Neuronal stem cell (in vitro differentiated cells): ENCODE data around the gene ANKDD1A.

ENCODE experiments used
- DNase-seq: peaks from one replicate; pipeline ENCODE4 v3.0.0-alpha.2; 2013; ENCODE audit warnings: low spot score
- H2AFZ ChIP-seq: one replicate; pipeline ENCODE4 v1.6.1; 2013; ENCODE audit warnings: mild to moderate bottlenecking, low read length, inconsistent platforms
- H2AK5ac ChIP-seq: 2 replicates; pipeline ENCODE4 v1.6.1; 2013; ENCODE audit warnings: low read depth, mild to moderate bottlenecking, inconsistent platforms, low read length, moderate library complexity, mixed read lengths
- H2BK120ac ChIP-seq: 2 replicates; pipeline ENCODE4 v1.6.1; 2013; ENCODE audit warnings: low read depth, mild to moderate bottlenecking, inconsistent platforms, low read length, moderate library complexity, mixed read lengths
- H2BK12ac ChIP-seq: one replicate; pipeline ENCODE4 v1.6.1; 2013; ENCODE audit warnings: low read length, inconsistent platforms
- H2BK15ac ChIP-seq: 2 replicates; pipeline ENCODE4 v1.6.1; 2013; ENCODE audit warnings: mild to moderate bottlenecking, low read length, inconsistent platforms, mixed read lengths
- H2BK5ac ChIP-seq: one replicate; pipeline ENCODE4 v1.6.1; 2013; ENCODE audit warnings: inconsistent platforms, mild to moderate bottlenecking, low read length, moderate library complexity
- H3K14ac ChIP-seq: one replicate; pipeline ENCODE4 v1.6.1; 2013; ENCODE audit warnings: low read length, inconsistent platforms
- H3K18ac ChIP-seq: 2 replicates; pipeline ENCODE4 v1.6.1; 2013; ENCODE audit warnings: low read length, inconsistent platforms
- H3K23ac ChIP-seq: 2 replicates; pipeline ENCODE4 v1.6.1; 2013; ENCODE audit warnings: low read depth, mild to moderate bottlenecking, mixed read lengths, low read length, inconsistent platforms; ENCODE audit not compliant: poor library complexity
- H3K27ac ChIP-seq: replicated peaks from 3 replicates; pipeline ENCODE4 v1.5.1; 2013; ENCODE audit warnings: low read length, inconsistent platforms
- H3K27me3 ChIP-seq, 3 experiments: 2 replicates each; pipeline ENCODE4 v1.6.1; 2013; ENCODE audit warnings: low read length in 3 of 3, mild to moderate bottlenecking in 2 of 3, inconsistent platforms in 1 of 3, low read depth in 1 of 3, mixed read lengths in 1 of 3, moderate library complexity in 1 of 3; ENCODE audit not compliant: control insufficient read depth in 3 of 3, insufficient read depth in 3 of 3
- H3K36me3 ChIP-seq, 2 donors: replicated peaks in 1 of 2; 2 replicates each; pipeline ENCODE4 v1.6.1; 2013; ENCODE audit warnings: low read length in 2 of 2; ENCODE audit not compliant: control insufficient read depth in 2 of 2, insufficient read depth in 2 of 2
- H3K4ac ChIP-seq: 2 replicates; pipeline ENCODE4 v1.6.1; 2013; ENCODE audit warnings: inconsistent platforms, mild to moderate bottlenecking, low read length, moderate library complexity
- H3K4me1 ChIP-seq, 2 donors: 1 replicate in 1 of 2; 2 replicates in 1 of 2; pipeline ENCODE4 v1.6.1; 2013; ENCODE audit warnings: low read length in 2 of 2, low read depth in 1 of 2; ENCODE audit not compliant: control insufficient read depth in 2 of 2, insufficient read depth in 1 of 2
- H3K4me2 ChIP-seq: one replicate; pipeline ENCODE4 v1.6.1; 2013; ENCODE audit warnings: mild to moderate bottlenecking, low read length, inconsistent platforms; ENCODE audit not compliant: insufficient read depth, poor library complexity, severe bottlenecking
- H3K4me3 ChIP-seq, 2 donors: 2 replicates each; pipeline ENCODE4 v1.5.1; 2013; ENCODE audit warnings: low read length in 2 of 2, mild to moderate bottlenecking in 2 of 2, inconsistent platforms in 1 of 2, moderate library complexity in 1 of 2
- H3K79me1 ChIP-seq: one replicate; pipeline ENCODE4 v1.6.1; 2013; ENCODE audit warnings: low read depth, mild to moderate bottlenecking, inconsistent platforms, low read length, moderate library complexity
- H3K9ac ChIP-seq: one replicate; pipeline ENCODE4 v1.6.1; 2013; ENCODE audit warnings: mild to moderate bottlenecking, low read depth, low read length, inconsistent platforms; ENCODE audit not compliant: poor library complexity
- H3K9me3 ChIP-seq, 2 donors: replicated peaks in 1 of 2; 2 replicates each; pipeline versions ENCODE3 to v1.6.1; 2013; ENCODE audit warnings: low read length in 2 of 2, mild to moderate bottlenecking in 2 of 2, inconsistent platforms in 1 of 2, low read depth in 1 of 2, mixed read lengths in 1 of 2, moderate library complexity in 1 of 2; ENCODE audit not compliant: control insufficient read depth in 2 of 2, insufficient read depth in 1 of 2
- H4K8ac ChIP-seq: one replicate; pipeline ENCODE4 v1.6.1; 2013; ENCODE audit warnings: low read depth, mild to moderate bottlenecking, inconsistent platforms, low read length, moderate library complexity
- H4K91ac ChIP-seq: one replicate; pipeline ENCODE4 v1.6.1; 2013; ENCODE audit warnings: low read length, low read depth, mild to moderate bottlenecking, inconsistent platforms; ENCODE audit not compliant: poor library complexity
- WGBS, 2 donors: extraction: QIAGEN DNeasy Blood & Tissue Kit; methylation state at CpG; one replicate each; pipeline ENCODE4 v1.1.7; 2013; ENCODE audit warnings: missing lambda C conversion rate in 2 of 2, mixed read lengths in 1 of 2; ENCODE audit not compliant: insufficient read length in 2 of 2, insufficient replicate concordance in 1 of 2; ENCODE audit errors: extremely low coverage in 2 of 2; 5-methylcytosine and 5-hydroxymethylcytosine counted together

ANKDD1A gene

DNA sequence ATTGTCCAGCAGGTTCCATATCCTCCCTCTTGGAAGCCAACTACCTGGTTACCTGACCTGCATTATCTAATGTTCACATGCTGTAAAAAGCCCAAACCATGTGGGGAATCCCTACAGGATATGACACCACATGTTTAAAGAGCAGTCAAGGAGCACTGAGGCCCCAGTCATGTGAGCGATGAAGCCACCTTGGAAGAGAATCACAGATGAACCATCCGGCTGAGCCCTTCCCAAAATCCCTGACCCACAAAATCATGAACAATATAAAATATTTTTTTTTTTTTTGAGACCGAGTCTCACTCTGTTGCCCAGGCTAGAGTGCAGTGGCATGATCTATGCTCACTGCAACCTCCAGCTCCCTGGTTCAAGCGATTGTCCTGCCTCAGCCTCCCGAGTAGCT is 10.6 kb upstream of the ANKDD1A start:
- Histone ChIP-seq H2BK5ac (no peak overlapping the region), H3K27me3 (no peaks in the 10 kb centered on the region), H2BK15ac (no peak overlapping the region), H3K4ac (no peak overlapping the region), H2AFZ (no peak overlapping the region), H3K27ac (no peak overlapping the region), H2AK5ac (no peak overlapping the region), H3K18ac (no peak overlapping the region), H3K79me1 (no peaks in the 10 kb centered on the region), H3K14ac (no peak overlapping the region), H2BK12ac (no peak overlapping the region), H3K36me3 (no peaks in the 10 kb centered on the region), H3K4me3 (no peak overlapping the region), H4K91ac (no peak overlapping the region), H3K4me2 (no peak overlapping the region), H3K9me3 (peaks cover 3 to 10% of the 10 kb centered on the region in 2 donors), H2BK120ac (no peak overlapping the region), H3K4me1 (peaks cover 0 to 3% of the 10 kb centered on the region in 2 donors), H3K23ac (no peak overlapping the region), H4K8ac (no peak overlapping the region), H3K9ac (no peak overlapping the region)
- no peak for DNase-seq
- no CpG with 5 or more reads among the region's 5 CpGs for WGBS, 2 donors

DNA sequence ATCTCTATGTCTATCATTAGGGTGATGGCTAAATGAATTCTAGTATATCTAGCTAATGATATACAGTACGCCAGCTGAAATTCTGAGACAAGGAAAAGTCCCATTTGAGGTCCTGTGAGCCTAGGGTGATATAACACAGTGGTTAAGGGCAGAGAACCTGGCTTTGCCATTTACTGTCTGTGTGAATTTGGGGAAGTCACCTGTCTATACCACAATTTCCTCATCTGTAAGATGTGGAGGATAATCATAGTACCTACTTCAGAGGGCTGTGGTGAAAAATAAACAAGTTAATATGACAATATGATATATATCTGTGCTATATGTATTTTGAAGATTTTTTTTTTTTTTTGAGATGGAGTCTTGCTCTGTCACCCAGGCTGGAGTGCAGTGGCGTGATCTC is 9.8 kb upstream of the ANKDD1A start:
- Histone ChIP-seq H3K9ac (no peak overlapping the region), H3K36me3 (no peaks in the 10 kb centered on the region), H3K4me1 (peaks cover 0 to 3% of the 10 kb centered on the region in 2 donors), H2AFZ (no peak overlapping the region), H2AK5ac (no peak overlapping the region), H4K8ac (no peak overlapping the region), H3K27ac (no peak overlapping the region), H3K4me3 (no peak overlapping the region), H3K18ac (no peak overlapping the region), H3K79me1 (no peaks in the 10 kb centered on the region), H3K4me2 (no peak overlapping the region), H3K27me3 (no peaks in the 10 kb centered on the region), H2BK120ac (no peak overlapping the region), H2BK5ac (no peak overlapping the region), H2BK15ac (no peak overlapping the region), H3K9me3 (peaks cover 10 to 15% of the 10 kb centered on the region in 2 donors), H3K4ac (no peak overlapping the region), H3K14ac (no peak overlapping the region), H3K23ac (no peak overlapping the region), H2BK12ac (no peak overlapping the region), H4K91ac (no peak overlapping the region)
- no peak for DNase-seq
- WGBS, 2 donors: no CpG with 5 or more reads among the region's 2 CpGs

DNA sequence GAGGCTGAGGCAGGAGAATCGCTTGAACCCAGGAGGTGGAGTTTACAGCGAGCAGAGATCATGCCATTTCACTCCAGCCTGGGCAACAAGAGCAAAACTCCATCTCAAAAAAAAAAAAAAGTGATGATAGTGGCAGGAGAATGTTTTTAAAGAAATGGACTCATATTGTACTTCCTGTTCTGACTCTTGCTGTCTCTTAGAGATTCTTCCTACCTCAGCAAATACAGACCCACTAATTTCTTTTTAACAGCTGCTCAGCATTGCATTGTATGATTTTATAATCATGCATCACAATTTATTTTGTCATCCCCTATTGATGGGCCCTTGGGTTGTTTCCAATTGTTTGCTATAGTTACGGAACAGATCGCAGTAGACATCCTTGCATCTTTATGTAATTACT is 8.8 kb upstream of the ANKDD1A start:
- peaks cover 11 to 17% of the 10 kb centered on the region in 2 donors for H3K9me3 ChIP-seq

DNA sequence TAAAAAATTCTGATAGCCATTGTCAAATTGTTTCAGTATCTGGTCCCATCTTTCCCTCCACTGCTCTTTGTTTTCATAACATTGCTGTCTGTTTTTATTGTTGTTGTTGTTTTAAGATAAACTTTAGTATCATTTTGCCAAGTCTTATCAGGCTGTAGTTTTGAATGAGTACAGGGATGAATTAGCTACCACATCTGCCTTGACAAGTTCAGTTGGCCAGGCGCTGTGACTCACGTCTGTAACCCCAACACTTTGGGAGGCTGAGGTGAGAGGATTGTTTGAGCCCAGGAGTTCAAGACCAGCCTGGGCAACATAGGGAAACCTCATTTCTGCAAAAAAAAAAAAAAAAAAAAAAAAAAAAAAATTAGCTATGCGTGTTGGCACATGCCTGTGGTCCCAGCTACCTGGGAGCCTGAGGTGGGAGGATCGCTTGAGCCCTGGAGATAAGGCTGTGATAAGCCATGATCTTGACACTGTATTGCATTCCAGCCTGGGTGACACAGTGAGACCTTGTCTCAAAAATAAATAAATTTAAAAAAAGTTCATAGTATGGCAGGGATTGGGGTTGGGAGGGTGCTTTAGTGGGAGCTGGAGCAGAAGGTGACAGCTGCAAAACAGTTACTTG is 8.3 kb upstream of the ANKDD1A start:
- no peak overlapping the region for H2BK15ac ChIP-seq
- no peak overlapping the region for H3K18ac ChIP-seq
- H2BK120ac ChIP-seq: no peak overlapping the region
- no peak overlapping the region for H4K91ac ChIP-seq
- no peak overlapping the region for H3K14ac ChIP-seq
- DNase-seq: no peak
- no peak overlapping the region for H3K4me2 ChIP-seq
- no peaks in the 10 kb centered on the region for H3K79me1 ChIP-seq
- no peak overlapping the region for H3K4me3 ChIP-seq
- no peak overlapping the region for H3K23ac ChIP-seq
- no peak overlapping the region for H4K8ac ChIP-seq
- WGBS, 2 donors: no CpG with 5 or more reads among the region's 4 CpGs
- peaks cover 11 to 17% of the 10 kb centered on the region in 2 donors for H3K9me3 ChIP-seq
- H2BK12ac ChIP-seq: no peak overlapping the region
- no peak overlapping the region for H3K4ac ChIP-seq
- no peak overlapping the region for H2AK5ac ChIP-seq
- no peaks in the 10 kb centered on the region for H3K36me3 ChIP-seq
- no peak overlapping the region for H2AFZ ChIP-seq
- no peaks in the 10 kb centered on the region for H3K27me3 ChIP-seq
- H3K27ac ChIP-seq: no peak overlapping the region
- H2BK5ac ChIP-seq: no peak overlapping the region
- H3K4me1 ChIP-seq: peaks cover 0 to 3% of the 10 kb centered on the region in 2 donors
- no peak overlapping the region for H3K9ac ChIP-seq

More for the DNA sequence above, 8.8 kb upstream of the ANKDD1A start:
- Histone ChIP-seq H3K4me3 (no peak overlapping the region), H3K9ac (no peak overlapping the region), H3K4me1 (peaks cover 0 to 3% of the 10 kb centered on the region in 2 donors), H2BK5ac (no peak overlapping the region), H2BK12ac (no peak overlapping the region), H3K4me2 (no peak overlapping the region), H2BK120ac (no peak overlapping the region), H3K23ac (no peak overlapping the region), H3K79me1 (no peaks in the 10 kb centered on the region), H3K18ac (no peak overlapping the region), H3K4ac (no peak overlapping the region), H2AFZ (no peak overlapping the region), H4K8ac (no peak overlapping the region), H2BK15ac (no peak overlapping the region), H2AK5ac (no peak overlapping the region), H3K14ac (no peak overlapping the region), H3K27ac (no peak overlapping the region), H4K91ac (no peak overlapping the region), H3K36me3 (no peaks in the 10 kb centered on the region), H3K27me3 (no peaks in the 10 kb centered on the region)
- WGBS, 2 donors: no CpG with 5 or more reads among the region's 4 CpGs
- no peak for DNase-seq
